GM21529 (cell line): Measurements from ENCODE around the gene SEPTIN6.

Source experiments
- ATAC-seq: cut with Tn5 transposase; IDR thresholded peaks from one replicate; pipeline ENCODE4 v1.9.1; 2021; ENCODE audit not compliant: unreplicated experiment

Gene SEPTIN6

DNA sequence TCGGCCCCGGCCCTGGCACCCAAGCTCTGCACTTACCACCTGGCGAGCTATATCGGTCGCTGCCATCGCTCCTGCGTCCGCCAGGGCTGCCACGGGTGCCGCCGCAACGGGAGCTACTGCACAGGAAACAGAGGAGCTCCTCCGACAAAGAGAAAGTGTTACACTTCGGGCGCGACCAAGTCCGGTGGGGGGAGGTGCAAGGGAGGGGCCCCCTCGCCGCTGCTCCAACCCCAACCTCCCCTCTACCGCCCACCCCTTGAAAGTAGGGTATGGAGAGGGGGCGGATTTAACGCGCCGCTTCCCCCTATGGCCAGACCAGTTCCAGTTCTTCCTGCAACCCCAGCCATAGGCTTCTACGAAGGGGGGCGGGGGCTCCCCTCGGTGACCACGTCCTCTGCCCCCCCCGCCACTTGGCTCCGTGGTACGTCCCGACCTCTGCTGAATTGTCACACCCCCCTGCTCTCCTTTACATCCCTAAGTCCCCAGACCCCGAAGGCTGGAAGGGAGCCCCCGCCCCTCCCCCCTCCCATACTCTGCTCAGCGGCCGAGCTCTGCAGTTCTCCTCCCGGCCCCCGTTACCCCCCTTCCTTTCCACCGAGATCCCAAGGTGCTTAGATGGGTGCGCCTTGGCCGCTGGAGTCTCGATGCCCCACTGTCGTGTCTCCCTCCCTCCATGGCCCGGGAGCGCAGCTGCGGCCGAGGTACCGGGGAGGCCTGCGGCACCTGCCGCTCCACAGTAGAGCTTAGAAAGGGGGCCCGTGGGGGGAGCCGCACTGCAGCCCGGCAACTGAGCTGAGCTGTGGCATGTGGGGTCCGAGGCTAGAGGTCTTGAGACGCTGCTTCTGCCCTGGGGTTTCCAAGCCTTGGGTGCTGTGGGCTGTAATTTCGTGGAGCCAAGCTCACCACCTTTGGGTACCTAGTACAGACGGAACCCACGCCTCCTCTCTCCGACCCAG lies at the start of gene SEPTIN6:
Gene SEPTIN6 (minus strand): TSS at position 129 of the 956 bp plus-strand sequence. CDS start 63 bp downstream, at position 66.
- peak; percentile 69 for ATAC-seq

DNA sequence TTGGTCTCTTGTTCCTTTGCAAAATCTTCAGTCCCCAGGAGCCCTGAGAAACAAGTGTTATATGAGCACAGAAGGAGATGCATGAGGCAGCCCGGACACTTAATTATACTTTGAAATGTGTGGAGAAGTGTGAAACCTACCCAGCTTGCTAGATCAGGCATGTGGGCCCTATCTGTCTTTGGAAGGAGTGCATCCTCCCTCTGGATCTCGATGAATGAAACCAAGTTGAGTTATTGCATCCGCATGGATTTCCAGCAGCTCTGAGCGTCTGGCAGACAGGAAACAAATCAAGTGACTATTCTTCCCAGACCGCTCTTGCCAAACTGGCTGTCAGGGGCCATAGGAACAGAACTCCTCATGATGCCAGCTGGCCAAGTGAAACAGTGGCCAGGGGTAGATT lies 45.8 kb upstream of the SEPTIN6 start:
- no peak for ATAC-seq

DNA sequence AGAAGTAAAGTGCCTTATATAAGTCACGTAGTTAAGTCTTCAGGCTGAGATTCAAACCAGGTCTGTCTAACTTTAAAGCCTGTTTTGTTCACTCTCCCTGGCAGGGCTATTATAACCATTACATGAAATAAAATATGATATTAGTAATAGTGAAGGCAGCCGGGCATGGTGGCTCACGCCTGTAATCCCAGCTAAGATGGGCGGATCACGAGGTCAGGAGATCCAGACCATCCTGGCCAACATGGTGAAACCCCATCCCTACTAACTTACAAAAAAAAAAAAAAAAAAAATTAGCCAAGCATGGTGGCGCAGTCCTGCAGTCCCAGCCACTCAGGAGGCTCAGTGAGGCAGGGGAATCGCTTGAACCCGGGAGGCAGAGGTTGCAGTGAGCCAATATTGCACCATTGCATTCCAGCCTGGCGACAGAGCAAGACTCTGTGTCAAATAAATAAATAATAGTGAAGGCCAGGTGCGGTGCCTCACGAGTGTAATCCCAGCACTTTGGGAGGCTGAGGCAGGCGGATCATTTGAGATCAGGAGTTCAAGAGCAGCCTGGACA lies 43.3 kb upstream of the SEPTIN6 start:
- no peak for ATAC-seq

DNA sequence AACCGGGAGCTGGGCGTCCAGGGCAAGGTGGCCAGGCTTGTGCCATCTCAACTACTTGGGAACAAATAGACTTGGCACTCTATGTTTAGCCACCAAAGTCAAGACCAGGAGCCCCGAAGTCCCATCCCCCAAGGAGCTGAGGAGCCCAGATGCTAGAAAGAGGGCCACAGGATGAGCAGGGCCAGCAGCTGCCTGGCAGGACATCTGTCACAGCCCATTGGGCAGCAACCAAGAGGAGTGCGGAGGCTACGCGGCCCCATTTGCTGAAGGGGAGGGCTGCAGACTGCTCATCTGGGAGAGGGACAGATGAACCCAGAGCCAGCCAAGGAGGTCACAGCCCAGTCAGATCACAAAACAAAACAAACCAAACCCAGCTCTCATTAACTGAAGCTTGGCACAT lies 42.5 kb upstream of the SEPTIN6 start:
- ATAC-seq = no peak

DNA sequence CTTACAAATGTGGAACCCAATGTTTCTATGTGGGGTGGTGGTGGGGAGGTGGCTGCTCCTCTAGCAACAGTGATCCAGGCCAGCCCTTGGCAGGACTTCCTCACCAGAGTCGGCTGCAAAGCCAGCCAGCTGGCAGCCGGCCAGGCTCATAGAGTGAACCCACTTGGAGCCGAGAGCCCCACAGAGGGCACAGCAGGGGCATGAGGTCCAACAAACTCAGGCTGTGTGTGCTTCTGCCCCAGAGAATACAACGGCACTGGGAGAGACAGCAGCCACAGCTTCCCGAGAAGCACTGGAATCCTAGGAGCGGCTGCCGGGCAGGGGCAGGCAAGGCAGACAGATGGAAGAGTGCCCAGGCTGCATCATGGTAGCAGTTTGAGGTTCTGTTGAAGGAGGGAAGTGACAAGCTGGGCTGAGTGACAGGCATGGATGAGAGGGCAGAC lies 42.0 kb upstream of the SEPTIN6 start:
- ATAC-seq = no peak

DNA sequence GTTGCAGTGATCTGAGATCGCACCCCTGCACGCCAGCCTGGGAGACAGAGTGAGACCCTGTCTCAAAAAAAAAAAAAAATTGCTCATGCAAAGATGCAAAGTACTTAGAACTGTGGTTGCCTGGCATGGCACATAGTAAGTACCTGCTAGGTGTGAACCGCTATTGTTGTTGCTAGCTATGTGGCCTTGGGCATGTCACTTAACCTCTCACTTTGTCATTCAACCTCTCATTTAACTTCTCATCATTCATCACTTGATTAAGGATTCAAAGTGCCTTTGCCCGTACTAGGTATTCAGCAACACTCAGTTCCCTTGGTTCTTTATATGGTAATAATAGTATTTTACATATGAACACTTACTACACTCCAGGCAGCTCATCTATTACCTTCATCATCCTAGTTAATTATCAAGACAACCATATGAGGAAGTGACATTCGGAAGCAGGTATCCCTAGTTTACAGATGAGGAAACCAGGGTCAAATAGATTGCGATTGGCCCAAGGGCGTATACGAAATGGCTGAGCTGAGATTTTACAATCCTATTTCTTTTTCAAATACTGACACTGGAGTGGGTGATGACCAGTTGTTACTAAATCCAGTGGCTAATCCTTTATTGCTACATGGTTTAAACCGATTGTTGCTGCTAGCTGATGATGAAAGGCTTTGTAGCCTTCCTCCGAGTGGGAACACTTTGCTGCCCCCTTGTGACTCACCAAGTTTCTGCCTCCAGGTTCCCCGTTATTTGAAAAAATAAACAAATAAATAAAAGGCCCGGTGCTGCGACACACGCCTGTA lies 36.6 kb upstream of the SEPTIN6 start:
- ATAC-seq = peak; percentile 64

DNA sequence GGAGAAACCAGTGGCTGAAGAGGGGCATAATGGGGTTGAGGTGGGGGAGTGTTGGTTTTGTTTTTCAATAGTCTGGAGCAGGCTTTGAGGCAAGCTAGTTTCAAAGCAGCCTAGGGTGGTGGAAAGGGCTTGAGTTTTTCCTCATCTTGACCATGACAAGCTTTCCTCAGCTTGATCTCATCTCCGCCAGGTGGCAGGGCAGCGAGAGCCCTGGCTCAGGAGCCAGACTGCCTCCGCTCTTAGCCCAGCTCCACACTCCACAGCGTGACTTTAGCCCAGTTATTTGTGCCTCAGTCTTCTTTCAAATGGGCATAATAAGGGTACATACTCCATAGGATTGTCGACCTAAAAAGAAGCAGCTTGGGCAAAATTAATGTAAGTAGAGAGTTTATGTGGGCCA lies 35.5 kb upstream of the SEPTIN6 start:
- no peak for ATAC-seq

DNA sequence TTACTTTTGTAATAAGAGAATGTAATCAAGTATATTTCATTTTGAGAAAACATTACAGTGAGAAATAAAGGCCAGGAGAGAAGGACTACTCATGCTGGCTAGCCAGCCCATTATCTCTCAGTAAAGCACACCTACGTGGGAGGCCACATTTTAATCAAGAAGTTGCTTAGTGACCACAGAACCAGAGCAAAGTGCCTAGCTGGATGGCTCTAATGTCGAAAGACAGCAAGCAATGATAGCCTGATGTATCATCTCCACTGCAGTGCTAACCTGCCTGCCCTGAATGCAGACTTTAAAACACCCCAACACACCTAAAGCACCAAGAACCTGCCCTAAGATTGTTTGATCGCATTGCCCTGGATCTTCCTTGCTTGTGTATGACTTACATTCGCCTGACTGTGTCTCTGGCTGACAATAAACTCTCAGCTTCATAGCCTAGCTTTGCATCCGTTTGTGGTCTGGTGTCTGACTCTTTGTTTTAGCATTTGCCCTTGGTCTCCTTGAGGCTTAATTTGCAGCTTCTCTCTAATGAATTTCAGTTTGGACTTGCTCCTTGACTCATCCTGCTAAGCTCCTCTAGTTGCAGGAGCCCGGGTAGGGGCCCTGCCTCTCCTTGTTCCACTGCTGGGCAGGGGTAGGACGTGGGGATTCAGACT lies 34.1 kb upstream of the SEPTIN6 start:
- no peak for ATAC-seq

DNA sequence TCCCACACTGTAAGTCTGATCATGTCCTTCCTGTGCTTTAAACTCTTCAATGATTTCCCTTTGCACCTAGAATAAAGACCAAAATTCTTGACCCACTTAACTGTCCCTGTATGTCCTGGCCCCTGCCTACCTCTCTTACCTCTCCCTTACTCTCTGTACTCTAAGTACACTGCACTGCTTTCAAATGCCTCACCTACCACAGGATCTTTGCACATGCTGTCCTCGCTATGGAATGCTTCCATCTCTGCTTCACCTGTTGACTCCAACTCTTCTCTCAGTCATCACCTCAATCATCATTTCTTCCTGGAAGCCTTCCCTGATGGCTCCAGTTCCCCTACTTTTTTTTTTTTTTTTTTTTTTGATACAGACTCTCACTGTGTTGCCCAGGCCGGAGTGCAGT lies 29.0 kb upstream of the SEPTIN6 start:
- no peak for ATAC-seq

DNA sequence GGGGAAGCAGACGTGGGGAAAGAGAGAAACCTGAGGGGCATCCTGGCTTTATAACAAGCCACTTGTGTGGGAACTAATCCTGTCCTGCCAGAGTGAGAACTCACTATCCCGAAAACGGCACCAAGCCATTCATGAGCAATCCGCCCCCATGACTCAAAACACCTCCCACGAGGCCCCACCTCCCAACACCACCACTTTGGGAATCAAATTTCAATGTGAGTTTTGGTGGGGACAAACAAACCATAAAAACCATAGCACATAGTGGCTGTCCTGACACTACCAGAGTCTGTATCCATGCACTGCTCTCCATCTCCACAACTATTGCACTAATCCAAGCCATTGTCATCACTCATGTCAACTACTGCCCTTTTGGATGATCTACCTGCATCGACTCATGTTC lies 28.5 kb upstream of the SEPTIN6 start:
- no peak for ATAC-seq

DNA sequence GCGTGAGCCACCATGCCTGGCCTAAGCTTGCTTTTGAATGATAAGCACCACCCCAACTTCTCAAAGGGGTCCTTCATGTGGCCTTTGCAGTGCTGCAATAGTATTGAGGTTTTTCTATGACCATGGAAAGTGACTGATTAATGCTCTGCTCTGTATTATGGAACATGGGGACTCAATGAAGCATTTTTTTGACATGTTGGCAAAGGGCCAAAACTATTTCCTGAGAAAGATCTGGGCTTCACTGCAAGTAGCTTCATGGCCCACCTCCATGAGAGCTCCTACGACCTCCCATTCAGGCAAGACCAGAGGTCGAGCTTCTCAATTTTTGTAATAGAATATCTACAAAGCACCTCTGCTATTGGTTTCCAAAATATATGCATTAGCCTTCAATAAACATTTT lies 16.7 kb upstream of the SEPTIN6 start:
- no peak for ATAC-seq

DNA sequence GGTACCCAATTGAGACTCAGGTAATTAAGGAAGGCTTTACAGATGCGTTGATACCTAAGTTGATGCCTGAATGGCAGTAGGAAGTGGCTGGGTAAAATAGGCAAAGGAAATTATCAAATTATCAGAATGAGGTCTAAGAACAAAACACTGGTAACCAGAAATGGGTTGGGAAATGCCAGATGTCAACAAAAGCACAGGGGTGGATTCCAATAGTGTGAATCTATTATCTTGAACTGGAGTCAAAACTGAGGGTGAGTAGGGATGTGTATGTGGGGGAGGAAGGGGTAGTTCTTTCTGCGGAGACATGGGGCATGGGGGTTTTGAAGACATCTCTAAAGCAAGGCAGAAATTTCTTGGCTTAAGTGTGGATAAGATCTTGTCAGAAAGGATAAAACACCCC lies 16.0 kb upstream of the SEPTIN6 start:
- ATAC-seq = no peak

DNA sequence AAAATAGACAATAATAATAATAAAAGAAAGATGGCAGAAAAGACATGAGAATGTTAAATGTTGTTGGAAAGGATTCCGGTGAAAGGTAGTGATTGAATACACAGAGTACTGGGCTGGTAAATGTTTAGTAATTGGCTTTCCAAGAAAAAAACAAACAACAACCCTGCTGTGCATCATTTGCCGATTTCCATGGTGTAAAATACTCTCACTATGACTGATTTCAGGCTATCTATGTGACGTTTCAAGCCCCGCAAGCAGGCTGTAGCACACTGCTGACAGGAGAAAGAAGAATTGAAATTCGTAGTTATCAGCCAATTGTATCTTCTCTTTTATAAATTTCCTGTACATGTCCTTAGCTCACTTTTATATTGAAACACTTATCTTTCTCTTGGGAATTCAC lies 13.6 kb upstream of the SEPTIN6 start:
- peak; percentile 95 for ATAC-seq

DNA sequence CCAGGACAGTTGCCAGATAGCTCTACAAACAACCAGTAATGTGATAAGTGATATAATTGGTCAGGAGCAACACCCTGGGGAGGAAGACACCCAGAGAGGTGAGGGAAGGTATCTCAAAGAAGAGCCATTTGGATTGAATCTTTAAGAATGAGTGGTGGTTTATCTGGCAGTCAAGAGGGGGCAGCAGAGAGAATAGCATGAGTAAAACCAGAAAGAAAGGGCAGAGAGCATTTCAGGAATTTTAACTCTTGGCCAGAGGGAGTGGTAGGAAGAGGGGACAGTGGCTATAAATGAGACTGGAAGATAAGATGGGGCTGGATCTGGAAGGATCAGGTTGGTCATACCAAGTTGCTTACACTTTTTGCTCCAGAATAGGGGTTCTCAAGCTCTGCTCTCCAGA lies 5.9 kb upstream of the SEPTIN6 start:
- peak; percentile 37 for ATAC-seq

DNA sequence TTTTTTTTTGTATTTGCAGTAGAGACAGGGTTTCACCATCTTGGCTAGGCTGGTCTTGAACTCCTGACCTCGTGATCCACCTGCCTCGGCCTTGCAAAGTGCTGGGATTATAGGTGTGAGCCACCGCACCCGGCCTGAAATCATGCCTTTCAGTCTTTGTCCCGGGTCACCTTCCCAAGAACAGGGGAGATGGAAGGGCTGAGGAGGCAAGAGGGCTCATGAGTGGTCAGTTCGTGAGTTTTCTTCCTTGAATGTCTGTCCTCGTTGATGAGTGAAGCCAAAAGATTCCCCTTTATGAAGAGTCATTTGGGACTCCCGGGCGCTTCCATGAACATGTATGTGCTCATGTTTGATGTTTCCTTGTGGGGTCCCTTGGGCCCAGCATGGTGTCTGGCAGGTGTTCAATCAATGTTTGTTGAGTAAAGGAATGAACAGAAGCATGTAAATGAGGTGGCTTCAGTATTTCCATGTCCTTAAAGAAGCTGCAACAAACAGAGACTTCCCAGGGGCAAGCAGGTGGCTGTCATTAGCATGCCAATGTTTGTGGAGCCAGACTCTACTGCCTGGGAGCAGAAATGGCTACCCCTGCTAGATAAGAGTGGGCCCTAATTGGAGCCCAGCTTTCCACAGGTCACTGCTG lies 3.4 kb upstream of the SEPTIN6 start:
- ATAC-seq = no peak

DNA sequence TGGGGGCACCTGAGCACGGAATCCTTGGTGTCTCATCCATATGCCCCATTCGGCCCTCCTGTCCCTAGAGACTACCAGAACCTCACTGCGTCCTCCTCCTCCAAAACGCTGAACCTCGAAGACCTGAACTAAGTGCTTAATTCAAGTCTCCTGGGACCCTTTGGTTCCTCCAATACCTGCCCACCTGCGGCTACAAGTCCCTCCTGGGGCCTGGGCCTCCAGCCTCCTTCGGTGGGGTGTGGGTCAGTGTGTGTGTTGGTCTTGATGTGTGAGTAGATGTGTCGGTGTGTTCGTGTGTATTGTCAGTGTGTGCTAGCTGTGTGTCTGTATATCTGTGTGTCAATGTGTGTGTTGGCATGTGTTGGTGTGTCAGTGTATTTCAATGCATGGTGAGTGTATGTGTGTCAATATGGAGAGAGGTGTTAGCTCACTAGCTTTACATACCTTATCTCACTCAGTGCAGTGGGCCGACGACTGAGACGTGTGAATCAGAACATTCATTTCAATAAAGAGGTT lies 2.6 kb upstream of the SEPTIN6 start:
- ATAC-seq = no peak

DNA sequence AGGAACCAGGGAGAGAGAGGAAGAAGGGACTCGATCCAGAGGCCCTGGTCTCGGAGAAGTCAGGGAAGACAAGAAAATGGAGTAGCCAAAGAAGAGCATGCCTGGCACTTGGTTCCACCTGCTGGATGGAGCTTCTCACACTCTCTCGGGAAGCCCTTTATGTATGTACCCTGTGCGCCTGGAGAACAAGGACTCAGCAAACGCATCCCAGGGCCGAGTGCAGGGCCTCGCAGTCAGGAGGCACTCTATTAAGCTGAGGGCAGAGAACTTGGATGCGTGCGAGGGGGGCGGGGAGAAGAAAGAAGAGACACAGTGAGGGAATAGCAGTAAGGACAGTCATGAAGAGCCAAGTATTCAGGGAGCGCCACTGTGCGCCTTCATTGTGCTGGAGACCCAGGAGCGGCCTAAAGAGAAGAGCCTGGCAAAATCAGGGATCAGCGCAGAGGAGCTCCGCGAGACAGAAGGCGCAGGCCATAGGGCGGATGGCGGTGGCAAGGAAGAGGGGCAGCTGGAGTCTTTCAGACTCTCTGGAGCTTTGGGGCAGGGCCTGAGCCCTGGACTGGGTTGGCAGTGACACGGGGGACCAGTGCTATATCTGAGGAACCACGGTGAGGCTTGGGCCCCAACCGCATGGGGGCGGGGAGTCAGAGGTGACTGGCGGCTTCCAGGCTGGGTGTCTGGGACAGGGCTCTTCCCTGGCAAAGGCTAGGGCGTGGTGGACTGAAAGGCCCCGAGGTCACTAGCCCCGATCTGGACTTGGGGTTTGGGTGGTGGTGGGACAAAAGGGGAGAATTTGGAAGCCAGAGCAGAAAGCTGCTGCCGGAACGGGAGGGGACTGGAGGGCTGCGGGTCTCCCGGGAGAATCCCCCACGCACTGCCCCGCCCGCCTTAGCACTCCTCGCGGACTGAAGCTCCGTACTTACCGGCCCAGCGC lies 1.9 kb upstream of the SEPTIN6 start:
- ATAC-seq = no peak

DNA sequence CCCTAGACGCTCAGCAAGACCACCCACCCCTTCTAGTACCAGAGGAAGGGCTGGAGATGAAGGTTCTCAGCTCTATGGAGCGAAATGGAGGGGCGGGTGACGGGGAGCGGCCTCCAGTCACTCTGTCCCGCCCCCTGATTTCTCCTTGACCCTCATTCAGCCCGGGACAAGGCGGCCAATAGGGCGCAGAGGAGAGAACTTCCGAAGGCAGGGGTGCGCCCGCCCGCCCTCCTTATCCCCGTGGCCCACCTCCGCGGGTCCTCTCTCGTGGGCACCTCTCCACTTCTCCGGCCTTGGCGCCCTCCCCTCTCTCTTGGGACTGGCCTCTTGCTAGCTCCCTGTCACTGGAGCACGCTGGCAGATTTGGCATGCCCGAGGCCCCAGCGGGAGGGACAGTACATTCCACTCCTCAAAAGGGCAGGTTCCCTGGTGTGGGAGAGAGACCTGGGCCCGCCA lies 1.1 kb upstream of the SEPTIN6 start:
- ATAC-seq = no peak
